Measurements from ENCODE around the gene PGBD5. TPM values are rescaled to one million over a fixed set of nuclear protein-coding genes. Genes with fewer than 3 reads are reported as not detected.

PGBD5 gene
- total and polyA plus RNA-seq, 9 of the 15 experiments (the other 6 are each of a cell fraction or from before 2014, with no cell fraction given): under 0.01 to 0.40 (median 0.10) TPM; not detected in 3

GRCh38 chr1:230309646-230310177 lies 116.4 kb downstream of the PGBD5 start (continued):
- TF ChIP-seq ESRRB (CRISPR knock-in tag; IDR thresholded peaks at IDR 0.05; ENCODE audit: borderline replicate concordance) (no peak), NR3C1 (CRISPR knock-in tag; IDR thresholded peaks at IDR 0.05) (no peak), NFIX (CRISPR knock-in tag; IDR thresholded peaks at IDR 0.05; ENCODE audit: low read depth) (no peak)

- WGBS (ENCODE audit: insufficient coverage, low coverage, missing lambda C conversion rate): 5% methylated on average over 16 of the region's 17 CpGs
- no TSS peak for BruUV-seq (replicated peaks)
- H2AFZ ChIP-seq (ENCODE audit: low read depth, low read length): no peak overlapping the region
- peaks cover 25 to 43% of the 10 kb centered on the region in 2 experiments for H3K27me3 ChIP-seq (ENCODE audit: control insufficient read depth in 2 of 2, insufficient read depth in 2 of 2, low read length in 2 of 2)
- no peaks in the 10 kb centered on the region for H3K9me1 ChIP-seq (ENCODE audit: control insufficient read depth, insufficient read depth, low read length)
- H3K9me3 ChIP-seq (replicated peaks; ENCODE audit: control insufficient read depth, insufficient read depth, low read depth, low read length): no peaks in the 10 kb centered on the region
- in situ Hi-C loops (cut with MboI): loop anchor here (10.0 to 25.0 kb wide), 2 partner anchors 597 to 1054 kb away; no protein-coding TSS in a partner anchor
- H3K4me3 ChIP-seq: no peak overlapping the region
- H3K79me2 ChIP-seq (ENCODE audit: control insufficient read depth, insufficient read depth, low read length): no peaks in the 10 kb centered on the region
- ATAC-seq: no peak
- ChIA-PET POLR2A (interaction anchor here (0.5 kb wide), 1 partner anchor 1080 kb away, joined by 3 read pairs; no protein-coding TSS in a partner anchor), CTCF (ENCODE audit: low intra/inter-chr PET ratio) (no interaction called here)
- H3K27ac ChIP-seq (ENCODE audit: extremely low read depth, low read depth, low read length): no peak overlapping the region
- no peak for DNase-seq (ENCODE audit: extremely low read depth in 1 of 4, low spot score in 3 of 4)
- no peak overlapping the region for H3K9ac ChIP-seq (ENCODE audit: insufficient read depth in 1 of 2, low read depth in 2 of 2, low read length in 2 of 2)
- intact Hi-C loops (cut with micrococcal nuclease): no loop called here
- no peak overlapping the region for H3K4me2 ChIP-seq (ENCODE audit: insufficient read depth, low read length)
- H3K36me3 ChIP-seq (ENCODE audit: control insufficient read depth, insufficient read depth, low read length): no peaks in the 10 kb centered on the region
- H4K20me1 ChIP-seq (replicated peaks; ENCODE audit: control insufficient read depth, insufficient read depth, low read length): 0 out of 2 replicates have a peak, but pooled peaks cover 1% of the 10 kb centered on the region
- no peaks in the 10 kb centered on the region for H3K4me1 ChIP-seq (replicated peaks in 1 of 2; ENCODE audit: control insufficient read depth in 2 of 2, insufficient read depth in 2 of 2, low read length in 2 of 2)
- no peak for FAIRE-seq
- no peak for TF ChIP-seq MTA1 (IDR thresholded peaks at IDR 0.05; ENCODE audit: borderline replicate concordance)
- no peak for TF ChIP-seq ETV5 (CRISPR knock-in tag; IDR thresholded peaks at IDR 0.05; ENCODE audit: low read depth)
- no peak for TF ChIP-seq BCL6 (CRISPR knock-in tag; IDR thresholded peaks at IDR 0.05)
- TF ChIP-seq ZNF785 (CRISPR knock-in tag; IDR thresholded peaks at IDR 0.05): no peak
- TF ChIP-seq ZNF253 (CRISPR knock-in tag; conservative IDR thresholded peaks at IDR 0.05): no peak
- no peak for TF ChIP-seq ARID3B (CRISPR knock-in tag; IDR thresholded peaks at IDR 0.05; ENCODE audit: borderline replicate concordance)
- TF ChIP-seq CHD2 (IDR thresholded peaks at IDR 0.05; ENCODE audit: low read depth, low read length): no peak
- TF ChIP-seq TRIM28 (IDR thresholded peaks at IDR 0.05): no peak
- TF ChIP-seq ZNF407 (IDR thresholded peaks at IDR 0.05; ENCODE audit: low read depth): no peak
- no peak for TF ChIP-seq SRF (CRISPR knock-in tag; IDR thresholded peaks at IDR 0.05)
These were observed 117.3 kb downstream of the PGBD5 start for GRCh38 chr1:230308821-230309220.

Data from K562 (cell line).